Stimulated activated CD4-positive, alpha-beta T cell treated with anti-CD3 and anti-CD28 coated beads, Interleukin-15, amount 100 ng/mL, for 48 hours (primary cell): ENCODE data around the gene CDC45.

Experiments
- DNase-seq, 2 donors: peaks; one replicate each; pipeline ENCODE4 v3.0.0-alpha.2; 2020; ENCODE audit warnings: low read depth in 2 of 2

CDC45 gene

GRCh38 chr22:19448076-19448607 is 31.6 kb upstream of the CDC45 start:
- DNase-seq = no peak

- peak; percentile 55 to 65 for DNase-seq
Observed at GRCh38 chr22:19448739-19449421, 30.8 kb upstream of the CDC45 start.

GRCh38 chr22:19449422-19449767 is 30.3 kb upstream of the CDC45 start:
- DNase-seq = no peak

- no peak for DNase-seq
Observed at GRCh38 chr22:19450363-19451175, 29.2 kb upstream of the CDC45 start.

- DNase-seq = no peak
Observed at GRCh38 chr22:19451570-19451969, 28.1 kb upstream of the CDC45 start.

GRCh38 chr22:19453718-19454117 is 26.0 kb upstream of the CDC45 start:
- DNase-seq = no peak

- no peak for DNase-seq
Observed at GRCh38 chr22:19454156-19454555, 25.6 kb upstream of the CDC45 start.

- no peak for DNase-seq
Observed at GRCh38 chr22:19455033-19455432, 24.7 kb upstream of the CDC45 start.

GRCh38 chr22:19455585-19456370 is 23.9 kb upstream of the CDC45 start:
- no peak for DNase-seq

- no peak for DNase-seq
Observed at GRCh38 chr22:19456541-19456940, 23.2 kb upstream of the CDC45 start.

GRCh38 chr22:19457828-19458428 is 21.8 kb upstream of the CDC45 start:
- DNase-seq = no peak

- no peak for DNase-seq
Observed at GRCh38 chr22:19460036-19460435, 19.7 kb upstream of the CDC45 start.

GRCh38 chr22:19461506-19461905 is 18.2 kb upstream of the CDC45 start:
- DNase-seq = no peak

GRCh38 chr22:19463008-19463407 is 16.7 kb upstream of the CDC45 start:
- no peak for DNase-seq

- DNase-seq = no peak
Observed at GRCh38 chr22:19463491-19464469, 15.9 kb upstream of the CDC45 start.

GRCh38 chr22:19464546-19464945 is 15.2 kb upstream of the CDC45 start:
- DNase-seq = no peak

GRCh38 chr22:19464975-19465374 is 14.7 kb upstream of the CDC45 start:
- DNase-seq = no peak

- no peak for DNase-seq
Observed at GRCh38 chr22:19466126-19466716, 13.5 kb upstream of the CDC45 start.

- DNase-seq = no peak
Observed at GRCh38 chr22:19466848-19467752, 12.6 kb upstream of the CDC45 start.
